GM12864 (cell line): ENCODE measurements around the gene KCNIP1.

Experiments
- DNase-seq: peaks from one replicate; pipeline ENCODE4 v3.0.0-alpha.2; 2011; ENCODE audit warnings: low read depth
- H3K4me3 ChIP-seq: 2 replicates; pipeline ENCODE4 v1.5.1; 2011; ENCODE audit warnings: mild to moderate bottlenecking, low read depth, low read length, control low read depth
- TF ChIP-seq, protein P1 (sequence below): IDR thresholded peaks from 2 replicates; pipeline ENCODE4 v1.5.1; 2011; ENCODE audit warnings: low read depth, mild to moderate bottlenecking, moderate library complexity, low read length, control low read depth, inconsistent platforms; ENCODE audit errors: missing control alignments

KCNIP1 gene

GRCh38 chr5:170622933-170623332 is 119.1 kb downstream of the KCNIP1 start:
- TF ChIP-seq, protein P1, sequence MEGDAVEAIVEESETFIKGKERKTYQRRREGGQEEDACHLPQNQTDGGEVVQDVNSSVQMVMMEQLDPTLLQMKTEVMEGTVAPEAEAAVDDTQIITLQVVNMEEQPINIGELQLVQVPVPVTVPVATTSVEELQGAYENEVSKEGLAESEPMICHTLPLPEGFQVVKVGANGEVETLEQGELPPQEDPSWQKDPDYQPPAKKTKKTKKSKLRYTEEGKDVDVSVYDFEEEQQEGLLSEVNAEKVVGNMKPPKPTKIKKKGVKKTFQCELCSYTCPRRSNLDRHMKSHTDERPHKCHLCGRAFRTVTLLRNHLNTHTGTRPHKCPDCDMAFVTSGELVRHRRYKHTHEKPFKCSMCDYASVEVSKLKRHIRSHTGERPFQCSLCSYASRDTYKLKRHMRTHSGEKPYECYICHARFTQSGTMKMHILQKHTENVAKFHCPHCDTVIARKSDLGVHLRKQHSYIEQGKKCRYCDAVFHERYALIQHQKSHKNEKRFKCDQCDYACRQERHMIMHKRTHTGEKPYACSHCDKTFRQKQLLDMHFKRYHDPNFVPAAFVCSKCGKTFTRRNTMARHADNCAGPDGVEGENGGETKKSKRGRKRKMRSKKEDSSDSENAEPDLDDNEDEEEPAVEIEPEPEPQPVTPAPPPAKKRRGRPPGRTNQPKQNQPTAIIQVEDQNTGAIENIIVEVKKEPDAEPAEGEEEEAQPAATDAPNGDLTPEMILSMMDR, result no peak
- DNase-seq, result no peak
- no peak overlapping the region for H3K4me3 ChIP-seq

DNA sequence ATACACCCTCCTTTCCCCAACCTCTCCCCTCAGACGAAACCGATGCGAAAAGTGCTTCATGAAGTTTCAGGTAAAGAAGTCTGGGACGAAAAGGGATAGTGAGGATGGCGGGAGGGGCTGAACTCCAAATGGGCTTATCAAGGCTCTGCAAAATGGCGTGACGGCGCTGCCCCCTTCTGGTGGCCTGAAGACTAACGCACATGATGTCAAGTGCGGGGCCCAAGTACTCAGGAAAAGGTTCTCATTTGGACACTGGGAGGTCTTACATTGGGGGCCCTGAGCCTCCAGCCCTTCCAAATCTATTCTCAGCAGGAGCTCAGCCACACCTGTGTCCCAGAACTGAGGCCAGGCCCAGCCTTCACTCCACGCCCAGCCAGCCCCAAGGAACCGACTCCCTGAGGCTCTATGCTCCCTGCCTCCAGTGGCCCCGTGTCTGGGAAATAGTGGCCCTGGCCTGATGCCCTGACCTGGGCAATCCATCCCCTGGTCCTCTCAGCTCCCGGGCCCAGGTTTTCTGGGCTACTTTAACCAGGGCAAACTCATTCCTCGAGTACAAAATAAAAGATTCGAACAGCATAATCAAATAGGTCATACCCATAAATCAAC is 119.9 kb downstream of the KCNIP1 start:
- DNase-seq, result no peak
- no peak overlapping the region for H3K4me3 ChIP-seq
- TF ChIP-seq, protein P1, result peak; percentile 61

DNA sequence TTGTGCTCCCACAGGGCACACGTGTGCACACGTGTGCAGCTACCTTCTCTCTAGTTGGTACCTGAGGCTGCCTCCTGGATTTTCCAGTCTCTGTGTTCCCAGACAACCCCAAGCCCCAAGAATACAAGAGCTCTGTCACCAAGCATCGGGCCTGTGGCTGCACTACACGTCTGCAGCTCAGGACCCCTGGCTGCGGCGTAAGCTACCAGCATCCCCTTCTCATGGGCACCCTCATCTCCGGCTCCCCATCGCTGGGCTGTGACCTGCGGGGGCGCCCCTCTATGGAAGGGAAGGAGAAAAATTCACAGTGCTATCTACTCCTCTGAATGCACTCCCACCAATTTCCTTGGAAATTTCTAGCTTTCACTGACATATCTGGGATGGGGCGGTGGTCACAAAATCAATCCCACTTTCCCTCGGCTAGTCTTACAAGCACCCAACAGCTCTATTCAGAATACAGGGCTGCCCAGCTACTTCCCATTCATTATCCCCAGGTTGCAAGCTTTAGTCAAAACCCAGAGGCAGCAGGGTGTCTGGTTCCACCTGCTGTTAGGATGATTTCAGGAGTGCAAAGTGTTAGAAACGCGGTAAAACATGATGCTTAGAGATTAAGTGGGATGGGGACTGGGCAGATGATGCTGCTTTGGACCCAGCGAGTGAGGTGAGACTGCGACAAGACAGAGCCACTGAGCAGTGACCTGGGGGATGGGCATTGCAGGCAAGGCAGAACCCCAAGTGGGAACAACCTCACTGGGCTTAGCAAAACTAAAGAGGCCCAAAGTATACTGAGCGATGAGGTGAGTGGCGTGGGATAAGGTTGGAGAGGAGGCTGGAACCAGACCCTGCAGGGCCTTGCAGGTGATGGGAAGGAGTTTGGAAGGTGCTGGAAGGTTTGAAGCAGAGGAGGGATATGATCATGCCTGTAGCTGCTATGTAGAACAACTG is 121.7 kb downstream of the KCNIP1 start:
- no peak for DNase-seq
- no peak overlapping the region for H3K4me3 ChIP-seq
- TF ChIP-seq, protein P1, result no peak

DNA sequence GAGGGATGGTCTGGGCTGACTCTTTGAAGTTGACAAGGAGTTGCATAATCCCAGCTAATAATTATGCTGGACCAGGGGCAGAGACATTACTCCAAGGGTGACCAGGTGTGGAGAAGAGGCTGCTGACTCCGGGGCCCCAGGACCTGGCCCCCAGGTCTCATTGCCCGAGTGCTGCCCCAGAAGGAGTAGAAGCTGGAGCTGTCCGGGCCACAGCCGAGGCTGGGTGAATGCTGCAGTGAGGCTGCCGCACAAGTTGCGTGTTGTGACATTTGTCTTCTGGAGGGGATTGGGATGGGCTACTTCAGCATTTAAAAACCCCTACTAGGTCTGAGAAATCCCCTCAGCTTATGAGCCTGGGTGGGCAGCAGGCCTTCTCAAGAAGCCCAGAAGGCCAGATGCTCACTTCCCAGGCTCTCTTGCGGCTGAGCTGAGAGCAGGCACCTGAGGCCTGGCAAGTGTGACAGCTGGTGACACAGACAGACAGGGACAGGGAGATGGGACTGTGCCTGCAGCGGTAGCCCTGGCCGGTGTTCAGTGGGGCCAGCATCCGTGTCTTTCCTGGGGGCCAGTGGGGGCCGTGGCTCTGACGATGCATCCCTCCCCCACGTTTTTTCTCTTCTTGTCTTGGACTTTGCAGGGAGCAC is 122.8 kb downstream of the KCNIP1 start:
- H3K4me3 ChIP-seq, result no peak overlapping the region
- TF ChIP-seq, protein P1, result no peak
- DNase-seq, result no peak

DNA sequence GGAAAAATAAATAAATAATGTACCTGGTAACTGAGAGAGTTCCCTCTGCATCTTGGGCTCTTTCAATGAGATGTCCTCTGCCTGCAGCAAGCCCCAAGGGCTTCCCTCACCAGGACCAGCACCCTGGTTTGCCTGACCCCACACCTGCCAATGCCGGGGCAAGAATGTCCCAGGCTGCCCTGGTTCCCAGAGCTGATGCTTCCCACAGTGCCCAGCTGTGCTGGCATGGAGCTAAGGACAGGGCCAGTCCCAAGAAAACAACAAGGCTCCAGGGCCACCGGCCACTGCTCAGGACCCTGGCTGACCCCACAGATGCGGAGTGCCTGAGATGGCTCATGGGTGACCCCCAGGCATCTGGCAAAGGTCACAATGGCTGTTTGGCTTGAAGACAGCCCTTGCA is 123.5 kb downstream of the KCNIP1 start:
- TF ChIP-seq, protein P1, result no peak
- H3K4me3 ChIP-seq, result no peak overlapping the region
- no peak for DNase-seq

DNA sequence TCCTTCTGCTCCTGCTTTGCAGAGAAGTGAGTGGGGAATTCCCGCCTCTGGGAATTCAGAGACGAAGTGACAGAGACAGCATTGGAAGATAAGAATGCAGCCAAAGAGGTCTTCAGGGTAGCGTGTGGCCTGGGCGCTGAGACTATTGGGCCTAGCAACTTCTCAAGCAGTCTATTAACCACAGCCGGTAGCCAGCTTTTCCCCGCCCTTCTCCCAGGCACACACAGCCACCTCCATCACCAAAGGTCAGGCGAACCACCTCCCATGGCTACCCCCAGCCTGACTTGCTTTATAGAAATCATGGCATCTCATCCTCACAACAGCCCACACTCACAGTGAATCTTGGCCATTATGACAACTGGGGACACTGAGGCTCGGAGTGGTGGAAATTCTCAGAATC is 124.2 kb downstream of the KCNIP1 start:
- TF ChIP-seq, protein P1, result no peak
- no peak overlapping the region for H3K4me3 ChIP-seq
- DNase-seq, result no peak
